NB4 (cell line): ENCODE data around the gene KLHL22.

Source experiments
- DNase-seq: peaks from one replicate; pipeline ENCODE4 v3.0.0; 2010; ENCODE audit warnings: low read depth
- H3K4me3 ChIP-seq: one replicate; pipeline ENCODE4 v1.5.1; 2011; ENCODE audit warnings: mild to moderate bottlenecking, low read depth, low read length, moderate library complexity
- CTCF ChIP-seq: IDR thresholded peaks from one replicate; pipeline ENCODE4 v1.5.1; 2012; ENCODE audit warnings: low read depth, low read length
- MYC ChIP-seq: IDR thresholded peaks from 2 replicates; pipeline ENCODE4 v1.6.1; 2011; ENCODE audit warnings: low read depth, low read length
- POLR2A ChIP-seq: IDR thresholded peaks from 2 replicates; pipeline ENCODE4 v1.6.1; 2011; ENCODE audit warnings: mild to moderate bottlenecking; ENCODE audit not compliant: insufficient read length; ENCODE audit errors: extremely low read depth
- TF ChIP-seq, protein P1 (sequence below): IDR thresholded peaks from 2 replicates; pipeline ENCODE4 v1.6.1; 2011; ENCODE audit warnings: low read depth, low read length

Gene KLHL22

DNA sequence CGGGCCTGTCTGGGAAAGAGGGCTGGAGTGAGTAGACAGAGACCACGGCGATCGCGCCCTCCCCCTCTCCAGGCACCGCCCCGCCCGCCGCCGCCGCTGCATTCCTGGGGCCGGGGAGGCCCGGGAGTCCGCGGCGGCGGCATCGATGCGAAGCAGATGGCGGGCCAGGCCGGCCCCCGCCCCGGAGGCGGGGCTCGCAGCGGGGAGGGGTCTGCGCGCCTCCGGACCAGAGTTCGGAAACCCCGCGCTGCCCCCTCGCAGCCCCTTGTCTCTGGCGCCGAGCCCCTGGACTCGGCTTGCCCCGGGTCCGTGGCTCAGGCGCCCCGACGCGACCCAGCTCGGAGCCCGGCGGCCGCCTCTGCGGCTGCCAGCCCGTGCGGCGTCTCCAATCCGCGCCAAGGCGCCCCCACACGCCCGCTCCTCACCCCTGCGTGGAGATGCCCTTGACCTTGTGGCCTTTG, 59.3 kb downstream of the KLHL22 start:
- no peak overlapping the region for H3K4me3 ChIP-seq
- TF ChIP-seq, protein P1, sequence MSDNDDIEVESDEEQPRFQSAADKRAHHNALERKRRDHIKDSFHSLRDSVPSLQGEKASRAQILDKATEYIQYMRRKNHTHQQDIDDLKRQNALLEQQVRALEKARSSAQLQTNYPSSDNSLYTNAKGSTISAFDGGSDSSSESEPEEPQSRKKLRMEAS: no peak
- TF ChIP-seq CTCF: no peak
- TF ChIP-seq POLR2A: no peak
- no peak for TF ChIP-seq MYC
- DNase-seq: no peak

GRCh38 chr22:20435436-20436306, 59.9 kb downstream of the KLHL22 start:
- no peak for DNase-seq
- TF ChIP-seq CTCF: no peak
- TF ChIP-seq, protein P1: no peak
- TF ChIP-seq POLR2A: no peak
- no peak for TF ChIP-seq MYC
- H3K4me3 ChIP-seq: no peak overlapping the region

GRCh38 chr22:20434773-20435172, 60.8 kb downstream of the KLHL22 start:
- H3K4me3 ChIP-seq: no peak overlapping the region
- DNase-seq: no peak
- TF ChIP-seq POLR2A: no peak
- TF ChIP-seq CTCF: no peak
- TF ChIP-seq, protein P1: no peak
- TF ChIP-seq MYC: no peak

- H3K4me3 ChIP-seq: no peak overlapping the region
- TF ChIP-seq, protein P1: no peak
- TF ChIP-seq MYC (no peak), CTCF (no peak), POLR2A (no peak)
- DNase-seq: no peak
Measured at GRCh38 chr22:20434264-20434751, 61.3 kb downstream of the KLHL22 start.

DNA sequence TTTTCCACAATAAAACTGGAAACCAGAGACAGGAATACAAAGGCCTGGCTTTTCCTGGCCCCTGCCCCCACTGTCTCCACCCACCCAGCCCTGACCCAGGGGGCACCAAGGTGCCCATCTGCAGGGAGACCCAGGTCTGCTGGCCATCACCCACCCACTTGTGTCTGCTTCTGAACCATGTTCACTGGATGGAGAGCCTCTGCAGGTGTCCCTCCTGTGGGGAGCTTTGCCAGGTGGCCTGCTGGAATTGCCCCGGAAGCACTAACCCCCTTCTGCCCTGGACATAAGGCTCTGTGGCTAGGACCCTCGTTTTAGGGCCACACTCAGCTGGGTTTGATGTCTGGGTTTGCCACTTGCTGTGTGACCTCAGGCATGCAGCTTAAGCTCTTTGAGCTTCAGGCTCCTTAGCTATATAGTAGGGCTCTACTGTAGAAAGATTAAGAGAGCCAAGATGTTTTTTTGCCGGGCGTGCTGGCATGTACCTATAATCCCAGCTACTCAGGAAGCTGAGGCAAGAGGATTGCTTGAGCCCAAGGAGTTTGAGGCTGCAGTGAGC, 61.8 kb downstream of the KLHL22 start:
- TF ChIP-seq POLR2A (no peak), MYC (no peak), CTCF (no peak)
- TF ChIP-seq, protein P1: no peak
- no peak overlapping the region for H3K4me3 ChIP-seq
- no peak for DNase-seq
